Astrocyte (in vitro differentiated cells and primary cell): ENCODE data around the gene PTGIS. TPM values are rescaled to one million over a fixed set of nuclear protein-coding genes. Genes with fewer than 3 reads are reported as not detected.

Experiments
- DNase-seq: peaks from one replicate; pipeline ENCODE4 v3.0.0-alpha.2; 2010; ENCODE audit warnings: low read depth
- FAIRE-seq: peaks from 2 replicates; lab custom pipeline; 2011; peaks lifted over from hg19 to GRCh38; lab: Jason Lieb, UNC
- H2AFZ ChIP-seq: 2 replicates; pipeline ENCODE4 v1.6.0; 2012; ENCODE audit warnings: low read depth, low read length, inconsistent platforms
- H3K27ac ChIP-seq: 2 replicates; pipeline ENCODE4 v1.5.1; 2011; ENCODE audit warnings: low read depth, low read length, inconsistent platforms
- H3K27me3 ChIP-seq: 2 replicates; pipeline ENCODE4 v1.6.0; 2011; ENCODE audit warnings: low read length, inconsistent platforms; ENCODE audit not compliant: insufficient read depth
- H3K36me3 ChIP-seq: 2 replicates; pipeline ENCODE4 v1.5.1; 2011; ENCODE audit warnings: low read length, inconsistent platforms; ENCODE audit not compliant: insufficient read depth
- H3K4me1 ChIP-seq: 2 replicates; pipeline ENCODE4 v1.5.1; 2011; ENCODE audit warnings: low read length, inconsistent platforms; ENCODE audit not compliant: insufficient read depth
- H3K4me2 ChIP-seq: 2 replicates; pipeline ENCODE4 v1.6.0; 2012; ENCODE audit warnings: low read length, inconsistent platforms
- H3K4me3 ChIP-seq: 2 replicates; pipeline ENCODE4 v1.5.1; 2011; ENCODE audit warnings: low read depth, mild to moderate bottlenecking, low read length, inconsistent platforms; ENCODE audit not compliant: insufficient read depth
- H3K79me2 ChIP-seq: 2 replicates; pipeline ENCODE4 v1.6.0; 2012; ENCODE audit warnings: mild to moderate bottlenecking, low read length, inconsistent platforms; ENCODE audit not compliant: insufficient read depth
- H3K9ac ChIP-seq: 2 replicates; pipeline ENCODE4 v1.6.0; 2012; ENCODE audit warnings: mild to moderate bottlenecking, low read length, inconsistent platforms
- H3K9me3 ChIP-seq: 2 replicates; pipeline ENCODE4 v1.5.1; 2012; ENCODE audit warnings: low read depth, mild to moderate bottlenecking, low read length, inconsistent platforms; ENCODE audit not compliant: insufficient read depth
- H4K20me1 ChIP-seq: 2 replicates; pipeline ENCODE4 v1.6.0; 2012; ENCODE audit warnings: low read length, inconsistent platforms; ENCODE audit not compliant: insufficient read depth
- H3K27ac Mint-ChIP-seq: one replicate; pipeline ENCODE4 v1.8.0; 2021; ENCODE audit warnings: mild to moderate bottlenecking, mixed read lengths; ENCODE audit not compliant: unreplicated experiment
- H3K27me3 Mint-ChIP-seq: one replicate; pipeline ENCODE4 v1.8.0; 2021; ENCODE audit warnings: low read depth, mixed read lengths; ENCODE audit not compliant: unreplicated experiment
- H3K36me3 Mint-ChIP-seq: one replicate; pipeline ENCODE4 v1.8.0; 2021; ENCODE audit warnings: low read depth, mixed read lengths; ENCODE audit not compliant: unreplicated experiment
- H3K4me1 Mint-ChIP-seq: one replicate; pipeline ENCODE4 v1.8.0; 2021; ENCODE audit warnings: low read depth, mixed read lengths; ENCODE audit not compliant: unreplicated experiment
- H3K4me3 Mint-ChIP-seq: one replicate; pipeline ENCODE4 v1.8.0; 2021; ENCODE audit warnings: mild to moderate bottlenecking, moderate library complexity, mixed read lengths; ENCODE audit not compliant: unreplicated experiment
- H3K9me3 Mint-ChIP-seq: one replicate; pipeline ENCODE4 v1.8.0; 2021; ENCODE audit warnings: mild to moderate bottlenecking, mixed read lengths; ENCODE audit not compliant: unreplicated experiment
- CTCF ChIP-seq: IDR thresholded peaks from 2 replicates; pipeline ENCODE4 v1.5.1; 2011; ENCODE audit warnings: low read depth, mild to moderate bottlenecking, inconsistent platforms, low read length, moderate library complexity; ENCODE audit not compliant: insufficient read depth
- EZH2 ChIP-seq: IDR thresholded peaks from 2 replicates; pipeline ENCODE4 v1.6.1; 2012; ENCODE audit warnings: mild to moderate bottlenecking, low read length, inconsistent platforms; ENCODE audit not compliant: insufficient read depth
- total RNA-seq: library from RNA; stranded (reverse); gene quantifications from 2 replicates; pipeline ENCODE4 v1.2.1, GENCODE V29; 2021

PTGIS gene
- total RNA-seq, 1 donor from 2014 or later, result 1.9 TPM

GRCh38 chr20:49580813-49581174 is 12.9 kb upstream of the PTGIS start:
- Mint-ChIP-seq H3K27ac (no peak overlapping the region), H3K9me3 (peaks cover 10% of the 10 kb centered on the region), H3K27me3 (peaks cover 27% of the 10 kb centered on the region), H3K4me3 (no peak overlapping the region), H3K4me1 (no peaks in the 10 kb centered on the region), H3K36me3 (peaks cover 6% of the 10 kb centered on the region)
- FAIRE-seq (no peak), DNase-seq (no peak)
- Histone ChIP-seq H3K27me3 (peaks cover 6% of the 10 kb centered on the region), H3K79me2 (no peaks in the 10 kb centered on the region), H3K9ac (no peak overlapping the region), H3K27ac (peak overlapping the region; percentile 2), H4K20me1 (no peaks in the 10 kb centered on the region), H3K4me1 (peaks cover 26% of the 10 kb centered on the region), H3K9me3 (peaks cover 8% of the 10 kb centered on the region), H3K4me2 (peak overlapping the region; percentile 39), H3K36me3 (no peaks in the 10 kb centered on the region), H2AFZ (no peak overlapping the region), H3K4me3 (no peak overlapping the region)
- TF ChIP-seq EZH2, result no peak

GRCh38 chr20:49579874-49580812 is 12.2 kb upstream of the PTGIS start:
- TF ChIP-seq CTCF (no peak), EZH2 (no peak)
- H3K4me1 ChIP-seq, result peaks cover 26% of the 10 kb centered on the region
- peaks cover 8% of the 10 kb centered on the region for H3K9me3 ChIP-seq
- no peak for FAIRE-seq
- H3K79me2 ChIP-seq, result no peaks in the 10 kb centered on the region
- Mint-ChIP-seq H3K4me1 (no peaks in the 10 kb centered on the region), H3K36me3 (peaks cover 6% of the 10 kb centered on the region), H3K27me3 (peaks cover 20% of the 10 kb centered on the region), H3K27ac (no peak overlapping the region), H3K9me3 (peaks cover 10% of the 10 kb centered on the region), H3K4me3 (no peak overlapping the region)
- H3K4me3 ChIP-seq, result no peak overlapping the region
- H4K20me1 ChIP-seq, result no peaks in the 10 kb centered on the region
- peak overlapping the region; percentile 37 for H3K9ac ChIP-seq
- peak overlapping the region; percentile 31 for H2AFZ ChIP-seq
- peak overlapping the region; percentile 39 for H3K4me2 ChIP-seq
- peak overlapping the region; percentile 2 for H3K27ac ChIP-seq
- H3K36me3 ChIP-seq, result no peaks in the 10 kb centered on the region
- DNase-seq, result peak; percentile 87
- peaks cover 6% of the 10 kb centered on the region for H3K27me3 ChIP-seq

- peaks cover 8% of the 10 kb centered on the region for H3K9me3 ChIP-seq
- H3K79me2 ChIP-seq, result no peaks in the 10 kb centered on the region
- Mint-ChIP-seq H3K27ac (no peak overlapping the region), H3K9me3 (peaks cover 10% of the 10 kb centered on the region), H3K27me3 (peaks cover 13% of the 10 kb centered on the region), H3K4me1 (no peaks in the 10 kb centered on the region), H3K36me3 (peaks cover 6% of the 10 kb centered on the region), H3K4me3 (no peak overlapping the region)
- H3K4me1 ChIP-seq, result peaks cover 28% of the 10 kb centered on the region
- H3K4me3 ChIP-seq, result no peak overlapping the region
- no peaks in the 10 kb centered on the region for H4K20me1 ChIP-seq
- no peak overlapping the region for H3K4me2 ChIP-seq
- peaks cover 6% of the 10 kb centered on the region for H3K27me3 ChIP-seq
- TF ChIP-seq CTCF, result no peak
- no peaks in the 10 kb centered on the region for H3K36me3 ChIP-seq
- H2AFZ ChIP-seq, result no peak overlapping the region
- H3K9ac ChIP-seq, result no peak overlapping the region
- FAIRE-seq, result no peak
- DNase-seq, result no peak
- H3K27ac ChIP-seq, result no peak overlapping the region
Measured at GRCh38 chr20:49579195-49579594, 11.3 kb upstream of the PTGIS start.
